GM12892 (cell line): ENCODE data around the gene TMBIM1.

Experiments
- POLR2AphosphoS5 ChIP-seq: IDR thresholded peaks from 2 replicates; pipeline ENCODE4 v1.6.1; 2011; ENCODE audit warnings: low read depth, low read length, control low read depth
- TAF1 ChIP-seq: IDR thresholded peaks from 2 replicates; pipeline ENCODE4 v1.6.1; 2011; ENCODE audit warnings: low read depth, mild to moderate bottlenecking, control low read depth, low read length, borderline replicate concordance

DNA sequence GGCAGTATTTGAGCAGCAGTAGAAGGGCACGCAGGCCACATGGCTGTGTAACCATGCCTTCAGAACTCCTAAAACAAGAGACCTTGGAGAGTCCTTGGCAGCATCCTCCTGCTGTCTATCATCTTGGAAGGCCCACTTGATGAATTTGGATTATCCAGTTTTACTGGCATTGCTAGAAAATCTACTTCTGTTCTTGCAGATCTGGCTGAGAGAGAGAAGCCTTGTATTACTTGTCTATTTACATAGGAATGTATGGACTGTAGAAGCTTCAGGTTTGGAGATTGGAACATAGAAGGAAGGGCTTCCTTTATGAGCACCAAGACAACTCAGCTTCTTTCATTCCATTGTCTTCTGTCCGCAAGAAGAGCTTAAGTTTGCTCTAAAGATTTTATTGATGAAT, 47.6 kb downstream of the TMBIM1 start:
- no peak for TF ChIP-seq TAF1
- 0 out of 2 replicates have a peak, but pooled peaks have one; percentile 33 for TF ChIP-seq POLR2AphosphoS5
